Brain microvascular endothelial cell (primary cell): Measurements from ENCODE around the gene NRP1.

Source experiments
- DNase-seq: peaks from one replicate; pipeline ENCODE4 v3.0.0-alpha.2; 2020
- H3K27ac ChIP-seq: fragments of 250-450 bp; sonication (Bioruptor Pico); 2 replicates; pipeline ENCODE4 v1.5.1; 2020; ENCODE audit warnings: mild to moderate bottlenecking, moderate library complexity
- H3K27me3 ChIP-seq: fragments of 250-450 bp; sonication (Bioruptor Pico); replicated peaks from 2 replicates; pipeline ENCODE4 v1.5.1; 2020; ENCODE audit warnings: mild to moderate bottlenecking
- H3K36me3 ChIP-seq: fragments of 250-450 bp; sonication (Bioruptor Pico); replicated peaks from 2 replicates; pipeline ENCODE4 v1.5.1; 2020; ENCODE audit warnings: mild to moderate bottlenecking
- H3K4me3 ChIP-seq: 2 replicates; pipeline ENCODE4 v1.5.1; 2011; ENCODE audit warnings: low read depth, mild to moderate bottlenecking, control low read depth, low read length, moderate library complexity
- in situ Hi-C: cut with HindIII; loops from 2 replicates; pipeline ENCODE4 v1.10.0; 2017; ENCODE audit warnings: low sequenced_read_pairs, low pct_ligation_motif_present
- TF ChIP-seq, protein P1 (sequence below): IDR thresholded peaks from 2 replicates; pipeline ENCODE4 v1.5.1; 2011; ENCODE audit warnings: low read depth, mild to moderate bottlenecking, moderate library complexity, low read length, control low read depth, inconsistent platforms; ENCODE audit errors: missing control alignments

NRP1 gene

DNA sequence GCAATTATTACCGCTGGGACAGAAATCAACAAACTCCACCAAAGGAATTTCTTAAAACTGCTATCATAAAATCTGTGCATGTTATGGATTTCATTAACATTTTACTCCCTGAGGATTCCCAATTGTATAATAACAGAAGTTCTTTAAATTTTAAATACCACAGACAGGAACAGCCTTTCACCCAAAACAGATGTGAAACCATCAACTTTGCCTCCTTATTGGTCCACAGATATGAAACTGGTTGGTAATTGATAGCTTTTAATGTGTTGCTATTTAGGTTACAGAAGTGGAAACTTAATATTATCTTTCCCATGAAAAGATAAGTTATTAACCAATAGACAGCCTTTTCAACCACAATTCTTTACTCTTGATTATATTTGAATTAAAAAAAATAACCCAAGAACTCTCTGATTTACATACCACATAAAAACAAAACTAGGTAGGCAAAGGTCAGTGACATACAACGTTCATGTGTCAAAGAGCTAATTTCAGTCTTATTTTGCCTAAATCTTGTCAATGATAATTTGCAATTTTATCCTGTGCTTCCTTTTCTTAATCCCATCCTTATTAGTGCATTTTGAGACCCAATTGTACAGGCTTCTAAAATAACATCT, 90.0 kb downstream of the NRP1 start:
- no peak for DNase-seq
- H3K4me3 ChIP-seq: no peak overlapping the region
- H3K27ac ChIP-seq: no peak overlapping the region
- H3K36me3 ChIP-seq: peaks cover 31% of the 10 kb centered on the region
- TF ChIP-seq, protein P1, sequence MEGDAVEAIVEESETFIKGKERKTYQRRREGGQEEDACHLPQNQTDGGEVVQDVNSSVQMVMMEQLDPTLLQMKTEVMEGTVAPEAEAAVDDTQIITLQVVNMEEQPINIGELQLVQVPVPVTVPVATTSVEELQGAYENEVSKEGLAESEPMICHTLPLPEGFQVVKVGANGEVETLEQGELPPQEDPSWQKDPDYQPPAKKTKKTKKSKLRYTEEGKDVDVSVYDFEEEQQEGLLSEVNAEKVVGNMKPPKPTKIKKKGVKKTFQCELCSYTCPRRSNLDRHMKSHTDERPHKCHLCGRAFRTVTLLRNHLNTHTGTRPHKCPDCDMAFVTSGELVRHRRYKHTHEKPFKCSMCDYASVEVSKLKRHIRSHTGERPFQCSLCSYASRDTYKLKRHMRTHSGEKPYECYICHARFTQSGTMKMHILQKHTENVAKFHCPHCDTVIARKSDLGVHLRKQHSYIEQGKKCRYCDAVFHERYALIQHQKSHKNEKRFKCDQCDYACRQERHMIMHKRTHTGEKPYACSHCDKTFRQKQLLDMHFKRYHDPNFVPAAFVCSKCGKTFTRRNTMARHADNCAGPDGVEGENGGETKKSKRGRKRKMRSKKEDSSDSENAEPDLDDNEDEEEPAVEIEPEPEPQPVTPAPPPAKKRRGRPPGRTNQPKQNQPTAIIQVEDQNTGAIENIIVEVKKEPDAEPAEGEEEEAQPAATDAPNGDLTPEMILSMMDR: no peak
- no peaks in the 10 kb centered on the region for H3K27me3 ChIP-seq
- in situ Hi-C loops: no loop called here

GRCh38 chr10:33243703-33244102, 90.8 kb downstream of the NRP1 start:
- peaks cover 27% of the 10 kb centered on the region for H3K36me3 ChIP-seq
- no peak overlapping the region for H3K27ac ChIP-seq
- no peak overlapping the region for H3K4me3 ChIP-seq
- no peaks in the 10 kb centered on the region for H3K27me3 ChIP-seq
- TF ChIP-seq, protein P1: no peak
- in situ Hi-C loops: no loop called here
- no peak for DNase-seq

- H3K27me3 ChIP-seq: no peaks in the 10 kb centered on the region
- in situ Hi-C loops: no loop called here
- no peak for DNase-seq
- peaks cover 22% of the 10 kb centered on the region for H3K36me3 ChIP-seq
- no peak overlapping the region for H3K4me3 ChIP-seq
- TF ChIP-seq, protein P1: no peak
- H3K27ac ChIP-seq: no peak overlapping the region
Measured at GRCh38 chr10:33242931-33243330, 91.5 kb downstream of the NRP1 start.

DNA sequence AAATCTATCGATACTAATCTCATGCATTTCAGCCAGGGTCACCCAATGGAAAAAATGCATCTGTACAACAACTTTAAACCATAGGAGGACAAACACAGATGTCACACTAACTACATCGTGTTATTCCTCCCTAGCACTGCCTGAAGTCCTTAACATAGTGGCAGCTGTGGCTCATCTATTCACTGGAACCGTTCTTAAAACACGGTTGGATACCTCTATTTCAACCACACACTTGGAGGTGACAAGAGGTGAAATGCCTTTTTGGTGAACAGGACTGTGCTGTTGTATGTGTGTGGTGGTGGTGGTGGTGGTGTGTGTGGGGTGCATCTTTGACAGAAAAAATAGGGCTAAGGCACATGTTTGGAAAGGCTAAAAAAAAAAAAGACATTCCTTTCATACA, 93.1 kb downstream of the NRP1 start:
- Histone ChIP-seq H3K27me3 (no peaks in the 10 kb centered on the region), H3K4me3 (no peak overlapping the region), H3K36me3 (peaks cover 12% of the 10 kb centered on the region), H3K27ac (peak overlapping the region; percentile 41)
- no peak for DNase-seq
- TF ChIP-seq, protein P1: no peak
- in situ Hi-C loops: no loop called here

- Histone ChIP-seq H3K27me3 (no peaks in the 10 kb centered on the region), H3K27ac (peak overlapping the region; percentile 41), H3K36me3 (peaks cover 10% of the 10 kb centered on the region), H3K4me3 (no peak overlapping the region)
- no peak for DNase-seq
- in situ Hi-C loops: no loop called here
- TF ChIP-seq, protein P1: no peak
Measured at GRCh38 chr10:33240931-33241330, 93.5 kb downstream of the NRP1 start.

- Histone ChIP-seq H3K27me3 (no peaks in the 10 kb centered on the region), H3K36me3 (peaks cover 7% of the 10 kb centered on the region), H3K27ac (no peak overlapping the region), H3K4me3 (no peak overlapping the region)
- in situ Hi-C loops: no loop called here
- no peak for DNase-seq
- TF ChIP-seq, protein P1: no peak
Measured at GRCh38 chr10:33240258-33240657, 94.2 kb downstream of the NRP1 start.
